ENCODE data around the gene ASCC1.
A peak's percentile ranks its signal among the peaks of the same experiment; 100 is the strongest.
"Not testable (repeated sequence)": the region's sequence is repeated elsewhere in the genome, so short reads cannot be mapped to it uniquely, and the experiment has no call there.

Gene ASCC1

DNA sequence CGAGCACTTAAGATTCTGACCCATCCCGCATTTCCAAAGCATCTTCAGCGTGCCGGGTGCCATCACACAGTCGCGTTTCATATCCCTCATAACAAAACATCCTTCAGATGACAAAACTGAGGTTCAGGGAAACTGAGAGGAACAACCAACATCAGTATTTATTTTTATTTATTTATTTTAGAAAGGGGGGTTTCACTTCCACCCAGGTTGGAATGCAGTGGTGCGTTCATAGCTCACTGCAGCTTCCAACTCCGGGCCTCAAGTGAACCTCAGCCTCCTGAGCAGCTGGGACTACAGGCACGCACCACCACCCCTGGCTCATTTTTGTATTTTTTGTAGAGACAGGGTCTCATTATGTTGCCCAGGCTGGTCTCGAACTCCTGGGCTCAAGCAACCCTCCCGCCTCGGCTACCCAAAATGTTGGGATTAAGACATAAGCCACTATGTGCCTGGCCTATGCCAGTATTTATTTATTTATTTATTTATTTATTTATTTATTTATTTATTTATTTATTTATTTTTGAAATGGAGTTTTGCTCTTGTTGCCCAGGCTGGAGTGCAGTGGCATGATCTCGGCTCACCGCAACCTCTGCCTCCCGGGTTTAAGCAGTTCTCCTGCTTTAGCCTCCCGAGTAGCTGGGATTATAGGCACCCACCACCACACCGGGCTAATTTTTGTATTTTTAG is 33.2 kb upstream of the ASCC1 start:
- not testable (repeated sequence) for DNase-seq (ENCODE audit: low read depth in 2 of 2)

GRCh38 chr10:72248468-72249151 is 32.5 kb upstream of the ASCC1 start:
- peak in 1 of 2 donors; percentile 46 for DNase-seq (ENCODE audit: low read depth in 2 of 2)

GRCh38 chr10:72245949-72246525 is 30.0 kb upstream of the ASCC1 start:
- DNase-seq (ENCODE audit: low read depth in 2 of 2), result no peak

GRCh38 chr10:72244573-72245038 is 28.5 kb upstream of the ASCC1 start:
- no peak for DNase-seq (ENCODE audit: low read depth in 2 of 2)

DNA sequence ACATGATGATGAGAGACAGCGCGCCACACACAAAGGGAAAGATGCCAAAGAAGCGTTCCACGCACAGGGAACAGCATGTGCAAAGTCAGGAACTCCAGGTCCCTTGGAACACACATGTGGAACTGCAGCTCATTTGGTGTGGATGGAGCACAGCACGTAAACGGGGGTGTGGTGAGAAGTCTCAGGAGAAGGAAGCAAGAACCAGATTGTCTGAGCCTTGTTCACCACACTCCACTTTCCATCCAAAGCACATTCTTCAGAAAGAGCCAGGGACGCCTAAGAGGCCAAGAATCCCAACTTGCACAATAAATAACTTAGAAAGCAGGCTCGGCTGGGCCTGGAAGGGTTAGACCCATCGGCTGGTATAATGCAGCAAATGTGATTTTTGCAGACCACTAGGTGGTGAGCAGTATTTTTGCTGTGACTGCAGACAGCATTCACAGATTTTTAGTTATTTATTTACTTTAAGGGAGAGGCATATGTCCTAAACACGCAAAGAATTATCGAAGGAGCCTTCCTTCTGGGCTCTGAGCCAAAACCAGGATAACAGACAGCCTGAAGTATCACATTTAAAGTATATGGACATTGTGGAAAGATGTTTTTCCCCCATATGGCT is 27.9 kb upstream of the ASCC1 start:
- no peak for DNase-seq (ENCODE audit: low read depth in 2 of 2)

DNA sequence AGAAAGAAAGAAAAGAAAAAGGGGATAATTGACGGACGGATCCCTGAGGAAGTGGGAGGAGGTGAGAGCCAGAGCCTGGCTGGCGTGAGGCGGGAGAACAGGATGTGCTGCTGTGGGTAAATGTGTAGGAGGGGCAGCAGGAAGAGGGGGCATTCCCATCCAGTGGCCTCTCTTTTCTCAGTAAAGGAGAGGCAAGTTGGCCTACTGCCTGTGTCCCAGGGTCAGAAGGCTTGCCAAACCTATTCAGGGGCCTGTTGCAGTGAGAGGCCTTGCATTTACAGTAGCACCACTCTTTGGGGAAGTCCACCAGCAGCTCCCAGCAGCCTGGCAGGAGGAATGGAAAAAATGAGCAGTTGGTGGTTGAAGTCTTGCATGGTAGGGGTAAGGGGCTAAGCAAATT is 26.6 kb upstream of the ASCC1 start:
- DNase-seq (ENCODE audit: low read depth in 2 of 2), result no peak

- no peak for DNase-seq (ENCODE audit: low read depth in 2 of 2)
These were observed 25.7 kb upstream of the ASCC1 start for GRCh38 chr10:72241691-72242252.

GRCh38 chr10:72240371-72240770 is 24.3 kb upstream of the ASCC1 start:
- no peak for DNase-seq (ENCODE audit: low read depth in 2 of 2)

DNA sequence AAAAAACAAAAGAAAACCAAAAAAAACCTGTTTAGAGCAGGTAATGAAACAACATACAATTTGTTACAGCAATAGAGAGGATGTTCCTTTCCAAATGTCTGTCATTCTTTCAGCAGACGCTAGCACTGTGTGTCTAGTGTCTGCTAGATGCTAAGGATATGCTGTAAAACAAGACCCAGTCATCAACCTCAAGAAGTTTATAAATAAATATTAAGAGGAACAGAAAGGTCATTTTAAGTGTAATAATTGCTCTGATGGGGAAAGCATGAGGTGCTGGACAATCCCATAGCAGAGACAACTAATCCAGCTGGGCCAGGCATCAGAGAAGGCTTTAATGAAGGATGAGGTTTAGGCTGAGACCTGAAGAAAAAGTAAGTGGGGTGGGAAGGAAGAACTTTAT is 23.3 kb upstream of the ASCC1 start:
- DNase-seq (ENCODE audit: low read depth in 2 of 2), result no peak

- DNase-seq (ENCODE audit: low read depth in 2 of 2), result no peak
These were observed 22.5 kb upstream of the ASCC1 start for GRCh38 chr10:72238392-72239175.

DNA sequence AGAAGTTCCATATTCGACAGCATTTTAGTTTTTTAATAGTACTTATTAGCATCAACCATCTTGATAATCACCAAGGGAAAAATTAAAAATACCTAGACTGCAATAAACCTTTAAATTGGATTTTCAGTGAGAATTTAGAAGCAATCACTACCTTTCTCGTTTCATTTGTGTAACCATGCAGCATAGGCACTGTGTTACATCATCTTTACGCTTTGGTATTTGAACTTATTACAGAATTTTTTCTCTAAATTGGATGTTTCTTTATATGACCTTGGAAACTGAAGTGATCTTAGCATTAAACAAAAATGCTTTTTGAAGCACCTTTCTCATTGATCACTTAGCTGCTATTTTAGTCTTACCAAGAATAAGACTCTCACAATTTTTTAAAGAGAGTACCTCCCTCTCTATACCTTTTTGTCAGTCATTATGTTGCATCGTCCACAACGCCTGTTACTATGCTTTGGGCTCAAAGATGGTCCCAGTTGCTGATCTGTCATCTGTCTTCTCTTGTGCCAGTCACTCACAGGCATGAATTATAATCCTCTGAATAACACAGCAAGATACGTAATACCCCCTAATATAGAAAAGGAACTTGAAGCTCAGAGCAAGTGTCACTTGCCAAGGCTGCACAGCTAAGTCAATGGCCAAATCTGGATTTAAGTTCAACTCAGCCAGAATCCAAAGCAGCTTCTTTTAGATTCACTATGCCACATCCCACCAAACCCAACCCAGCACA is 19.6 kb upstream of the ASCC1 start:
- no peak for DNase-seq (ENCODE audit: low read depth in 2 of 2)

GRCh38 chr10:72234560-72235095 is 18.6 kb upstream of the ASCC1 start:
- DNase-seq (ENCODE audit: low read depth in 2 of 2), result no peak

GRCh38 chr10:72233621-72234020 is 17.5 kb upstream of the ASCC1 start:
- no peak for DNase-seq (ENCODE audit: low read depth in 2 of 2)

- no peak for DNase-seq (ENCODE audit: low read depth in 2 of 2)
These were observed 13.5 kb upstream of the ASCC1 start for GRCh38 chr10:72229261-72230251.

- DNase-seq (ENCODE audit: low read depth in 2 of 2), result no peak
These were observed 12.3 kb upstream of the ASCC1 start for GRCh38 chr10:72228318-72228751.

GRCh38 chr10:72227826-72228225 is 11.8 kb upstream of the ASCC1 start:
- no peak for DNase-seq (ENCODE audit: low read depth in 2 of 2)

GRCh38 chr10:72226418-72227027 is 10.4 kb upstream of the ASCC1 start:
- DNase-seq (ENCODE audit: low read depth in 2 of 2), result no peak

DNA sequence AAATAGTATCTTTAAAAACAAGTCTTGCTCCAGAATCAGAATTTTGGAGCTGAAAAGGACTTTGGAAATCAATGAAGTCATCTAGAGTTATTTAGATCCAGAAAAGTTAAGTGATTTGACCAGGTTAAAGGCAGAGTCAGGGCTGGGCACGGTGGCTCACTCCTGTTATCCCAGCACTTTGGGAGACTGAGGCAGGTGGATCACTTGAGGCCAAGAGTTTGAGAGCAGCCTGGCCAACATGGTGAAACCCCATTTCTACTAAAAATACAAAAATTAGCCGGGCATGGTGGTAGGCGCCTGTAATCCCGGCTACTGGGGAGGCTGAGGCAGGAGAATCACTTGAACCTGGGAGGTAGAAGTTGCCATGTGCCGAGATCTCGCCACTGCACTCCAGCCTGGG is 8.1 kb upstream of the ASCC1 start:
- DNase-seq (ENCODE audit: low read depth in 2 of 2), result not testable (repeated sequence)

DNA sequence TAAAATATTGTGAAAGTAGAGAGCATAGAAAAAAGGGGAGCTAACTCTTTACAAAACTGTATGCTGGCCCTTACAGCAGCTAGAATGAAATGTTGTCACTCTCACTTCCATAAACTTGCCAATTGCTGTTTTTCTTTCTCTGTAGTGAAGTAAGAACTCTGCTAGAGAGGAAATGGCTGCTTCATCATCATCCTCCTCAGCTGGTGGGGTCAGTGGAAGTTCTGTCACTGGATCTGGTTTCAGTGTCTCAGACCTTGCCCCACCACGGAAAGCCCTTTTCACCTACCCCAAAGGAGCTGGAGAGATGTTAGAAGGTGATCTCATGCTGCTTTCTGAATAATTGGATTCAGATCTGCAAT is 7.6 kb upstream of the ASCC1 start:
- no peak for DNase-seq (ENCODE audit: low read depth in 2 of 2)

Measured in activated CD4-positive, alpha-beta T cell treated with anti-CD3 and anti-CD28 coated beads for 24 hours (primary cell).